GM12891 (cell line): Measurements from ENCODE around the gene ZNF662.

ENCODE experiments used
- POLR2A ChIP-seq: IDR thresholded peaks from 2 replicates; pipeline ENCODE4 v1.6.1; 2011; ENCODE audit warnings: low read depth, low read length, control low read depth
- POLR2AphosphoS5 ChIP-seq: IDR thresholded peaks from 2 replicates; pipeline ENCODE4 v1.6.1; 2011; ENCODE audit warnings: low read depth, low read length, control low read depth
- SPI1 ChIP-seq: IDR thresholded peaks from 2 replicates; pipeline ENCODE4 v1.6.1; 2011; ENCODE audit warnings: low read depth, low read length, control low read depth
- TAF1 ChIP-seq: IDR thresholded peaks from 2 replicates; pipeline ENCODE4 v1.6.1; 2011; ENCODE audit warnings: low read depth, low read length, control low read depth

- TF ChIP-seq POLR2A (no peak), TAF1 (no peak), POLR2AphosphoS5 (no peak), SPI1 (no peak)
These were observed 31.4 kb downstream of the ZNF662 start for GRCh38 chr3:42937334-42937733.
